BE2C (cell line): ENCODE results near the gene NR2C2.

Experiments used
- DNase-seq: peaks from one replicate; pipeline ENCODE4 v3.0.0-alpha.2; 2020
- H3K27me3 ChIP-seq: fragments of 250-450 bp; sonication (Bioruptor Pico); 2 replicates; pipeline ENCODE4 v1.5.1; 2020; ENCODE audit warnings: mild to moderate bottlenecking
- H3K36me3 ChIP-seq: fragments of 250-450 bp; sonication (Bioruptor Pico); 2 replicates; pipeline ENCODE4 v1.5.1; 2020; ENCODE audit warnings: mild to moderate bottlenecking
- H3K4me1 ChIP-seq: fragments of 250-450 bp; sonication (Bioruptor Pico); 2 replicates; pipeline ENCODE4 v1.5.1; 2020
- H3K4me3 ChIP-seq: 2 replicates; pipeline ENCODE4 v1.5.1; 2011; ENCODE audit warnings: low read depth, low read length
- H3K9me3 ChIP-seq: fragments of 250-450 bp; sonication (Bioruptor Pico); 2 replicates; pipeline ENCODE4 v1.5.1; 2020
- TF ChIP-seq, protein P1 (sequence below): IDR thresholded peaks from 2 replicates; pipeline ENCODE4 v1.5.1; 2012; ENCODE audit warnings: mild to moderate bottlenecking, low read depth, low read length

Gene NR2C2

DNA sequence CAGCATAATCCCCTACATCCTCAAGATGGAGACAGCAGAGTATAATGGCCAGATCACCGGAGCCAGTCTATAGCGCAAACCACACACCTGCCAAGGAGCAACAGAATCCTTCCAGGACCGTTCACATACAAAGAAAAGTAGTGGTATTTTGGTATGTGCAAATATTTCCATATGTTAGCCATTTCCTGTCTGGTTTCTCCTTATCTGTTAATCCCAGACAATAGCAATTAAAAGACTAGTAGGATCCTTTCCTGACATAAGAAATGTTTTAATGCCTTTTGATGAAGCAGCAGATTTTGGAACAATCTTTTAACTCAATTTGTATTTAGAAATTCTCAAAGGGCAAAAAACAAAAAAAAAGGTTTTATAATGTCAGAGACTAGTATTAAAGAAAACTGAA, 95.6 kb downstream of the NR2C2 start:
- no peak overlapping the region for H3K4me3 ChIP-seq
- no peak for DNase-seq
- H3K27me3 ChIP-seq, result no peaks in the 10 kb centered on the region
- peaks cover 41% of the 10 kb centered on the region for H3K36me3 ChIP-seq
- TF ChIP-seq, protein P1, sequence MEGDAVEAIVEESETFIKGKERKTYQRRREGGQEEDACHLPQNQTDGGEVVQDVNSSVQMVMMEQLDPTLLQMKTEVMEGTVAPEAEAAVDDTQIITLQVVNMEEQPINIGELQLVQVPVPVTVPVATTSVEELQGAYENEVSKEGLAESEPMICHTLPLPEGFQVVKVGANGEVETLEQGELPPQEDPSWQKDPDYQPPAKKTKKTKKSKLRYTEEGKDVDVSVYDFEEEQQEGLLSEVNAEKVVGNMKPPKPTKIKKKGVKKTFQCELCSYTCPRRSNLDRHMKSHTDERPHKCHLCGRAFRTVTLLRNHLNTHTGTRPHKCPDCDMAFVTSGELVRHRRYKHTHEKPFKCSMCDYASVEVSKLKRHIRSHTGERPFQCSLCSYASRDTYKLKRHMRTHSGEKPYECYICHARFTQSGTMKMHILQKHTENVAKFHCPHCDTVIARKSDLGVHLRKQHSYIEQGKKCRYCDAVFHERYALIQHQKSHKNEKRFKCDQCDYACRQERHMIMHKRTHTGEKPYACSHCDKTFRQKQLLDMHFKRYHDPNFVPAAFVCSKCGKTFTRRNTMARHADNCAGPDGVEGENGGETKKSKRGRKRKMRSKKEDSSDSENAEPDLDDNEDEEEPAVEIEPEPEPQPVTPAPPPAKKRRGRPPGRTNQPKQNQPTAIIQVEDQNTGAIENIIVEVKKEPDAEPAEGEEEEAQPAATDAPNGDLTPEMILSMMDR, result no peak
- H3K9me3 ChIP-seq, result no peaks in the 10 kb centered on the region
- H3K4me1 ChIP-seq, result no peaks in the 10 kb centered on the region

GRCh38 chr3:15043408-15044171, 96.2 kb downstream of the NR2C2 start:
- Histone ChIP-seq H3K27me3 (no peaks in the 10 kb centered on the region), H3K4me3 (no peak overlapping the region), H3K36me3 (peaks cover 45% of the 10 kb centered on the region), H3K4me1 (no peaks in the 10 kb centered on the region), H3K9me3 (no peaks in the 10 kb centered on the region)
- TF ChIP-seq, protein P1, result no peak
- no peak for DNase-seq

GRCh38 chr3:15044326-15044725, 96.9 kb downstream of the NR2C2 start:
- H3K4me1 ChIP-seq, result no peaks in the 10 kb centered on the region
- TF ChIP-seq, protein P1, result no peak
- DNase-seq, result no peak
- no peaks in the 10 kb centered on the region for H3K9me3 ChIP-seq
- H3K4me3 ChIP-seq, result no peak overlapping the region
- H3K27me3 ChIP-seq, result no peaks in the 10 kb centered on the region
- peaks cover 51% of the 10 kb centered on the region for H3K36me3 ChIP-seq

DNA sequence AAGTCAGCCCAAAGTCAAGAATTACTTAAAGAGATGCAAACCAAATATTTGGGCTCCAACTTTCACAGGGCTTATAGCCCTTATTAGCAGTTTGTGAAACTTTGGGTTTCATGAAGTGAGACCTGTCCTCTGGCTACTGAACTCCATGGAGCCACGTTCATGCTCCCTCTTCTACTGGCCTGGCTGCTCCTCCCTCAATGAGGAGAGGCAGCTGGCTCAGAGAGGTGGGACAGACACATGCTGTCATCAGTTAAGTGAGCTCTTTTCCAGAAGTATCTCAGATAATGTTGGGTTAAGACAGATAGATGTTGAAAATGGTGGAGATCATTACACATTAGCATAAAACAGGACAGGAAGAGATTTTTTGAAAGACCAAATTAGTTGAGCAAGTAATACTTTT, 98.3 kb downstream of the NR2C2 start:
- Histone ChIP-seq H3K9me3 (no peaks in the 10 kb centered on the region), H3K27me3 (no peaks in the 10 kb centered on the region), H3K4me3 (no peak overlapping the region), H3K36me3 (peaks cover 62% of the 10 kb centered on the region), H3K4me1 (no peaks in the 10 kb centered on the region)
- no peak for DNase-seq
- TF ChIP-seq, protein P1, result no peak

- no peaks in the 10 kb centered on the region for H3K9me3 ChIP-seq
- no peaks in the 10 kb centered on the region for H3K27me3 ChIP-seq
- H3K36me3 ChIP-seq, result peaks cover 65% of the 10 kb centered on the region
- TF ChIP-seq, protein P1, result no peak
- H3K4me1 ChIP-seq, result peaks cover 17% of the 10 kb centered on the region
- no peak overlapping the region for H3K4me3 ChIP-seq
- DNase-seq, result no peak
Observed at GRCh38 chr3:15049584-15049983, 102.2 kb downstream of the NR2C2 start.

DNA sequence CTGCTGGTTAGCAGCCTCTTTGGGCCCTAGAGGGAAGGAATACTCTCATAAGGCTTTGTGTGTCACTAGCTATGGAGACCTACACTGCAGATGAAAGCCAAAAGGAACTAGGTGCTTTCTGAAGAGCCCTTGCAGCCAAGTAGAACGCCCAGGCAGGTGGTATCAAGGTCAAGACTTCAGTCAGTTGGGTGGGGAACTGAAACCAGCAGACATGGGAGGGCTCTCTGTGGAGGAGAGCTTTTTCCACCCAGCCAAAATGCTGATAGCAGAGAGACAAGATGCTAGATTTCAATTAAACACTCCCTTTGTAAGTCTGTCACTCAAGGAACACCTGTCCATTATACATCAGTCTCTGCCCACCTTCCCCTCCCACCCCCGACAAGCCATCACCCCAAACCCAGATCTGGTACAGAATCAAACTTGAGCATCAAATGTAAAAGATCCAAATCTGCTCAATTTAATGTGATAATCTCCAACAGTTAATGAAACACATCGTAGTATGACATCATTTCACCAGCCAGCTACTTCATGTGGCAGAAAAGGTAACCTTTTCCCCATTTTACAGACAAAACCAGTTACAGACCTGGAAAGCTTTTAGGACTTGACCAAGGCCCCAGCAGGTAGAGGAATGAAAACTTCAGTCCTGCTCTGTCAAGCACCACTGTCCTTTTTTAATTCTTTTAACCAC, 103.2 kb downstream of the NR2C2 start:
- DNase-seq, result no peak
- H3K27me3 ChIP-seq, result no peaks in the 10 kb centered on the region
- peaks cover 17% of the 10 kb centered on the region for H3K4me1 ChIP-seq

More for the DNA sequence above, 103.2 kb downstream of the NR2C2 start:
- TF ChIP-seq, protein P1, result no peak
- peaks cover 66% of the 10 kb centered on the region for H3K36me3 ChIP-seq
- no peaks in the 10 kb centered on the region for H3K9me3 ChIP-seq
- no peak overlapping the region for H3K4me3 ChIP-seq
